DMS53 treated with DMSO at 0.1 percent for 48 hours (cell line): ENCODE measurements around the gene SYNE1.

Experiments used
- DNase-seq: peaks from one replicate; lab custom pipeline; 2025; ENCODE audit not compliant: unreplicated experiment; lab: John Stamatoyannopoulos, UW

The SYNE1 gene

GRCh38 chr6:152293404-152293803 is 343.8 kb downstream of the SYNE1 start:
- peak; percentile 38 for DNase-seq

- no peak for DNase-seq
Observed at GRCh38 chr6:152292555-152292954, 344.6 kb downstream of the SYNE1 start.

- no peak for DNase-seq
Observed at GRCh38 chr6:152290693-152291092, 346.5 kb downstream of the SYNE1 start.

- peak; percentile 83 for DNase-seq
Observed at GRCh38 chr6:152277826-152278329, 359.3 kb downstream of the SYNE1 start.

- DNase-seq, result no peak
Observed at GRCh38 chr6:152273638-152274037, 363.5 kb downstream of the SYNE1 start.

- no peak for DNase-seq
Observed at GRCh38 chr6:152273002-152273401, 364.2 kb downstream of the SYNE1 start.

- no peak for DNase-seq
Observed at GRCh38 chr6:152272486-152272885, 364.7 kb downstream of the SYNE1 start.

GRCh38 chr6:152271776-152272464 is 365.2 kb downstream of the SYNE1 start:
- DNase-seq, result no peak

GRCh38 chr6:152270301-152270925 is 366.7 kb downstream of the SYNE1 start:
- no peak for DNase-seq

- DNase-seq, result no peak
Observed at GRCh38 chr6:152268846-152269442, 368.2 kb downstream of the SYNE1 start.

- peak; percentile 46 for DNase-seq
Observed at GRCh38 chr6:152267967-152268845, 369.0 kb downstream of the SYNE1 start.

GRCh38 chr6:152265651-152266050 is 371.5 kb downstream of the SYNE1 start:
- no peak for DNase-seq

GRCh38 chr6:152263582-152263981 is 373.6 kb downstream of the SYNE1 start:
- no peak for DNase-seq

GRCh38 chr6:152261179-152261578 is 376.0 kb downstream of the SYNE1 start:
- no peak for DNase-seq

- DNase-seq, result no peak
Observed at GRCh38 chr6:152259234-152259633, 377.9 kb downstream of the SYNE1 start.

GRCh38 chr6:152257581-152257980 is 379.6 kb downstream of the SYNE1 start:
- DNase-seq, result no peak

- no peak for DNase-seq
Observed at GRCh38 chr6:152250127-152250526, 387.0 kb downstream of the SYNE1 start.

GRCh38 chr6:152248980-152249379 is 388.2 kb downstream of the SYNE1 start:
- DNase-seq, result no peak

GRCh38 chr6:152246554-152247337 is 390.4 kb downstream of the SYNE1 start:
- no peak for DNase-seq

- no peak for DNase-seq
Observed at GRCh38 chr6:152244998-152245630, 392.0 kb downstream of the SYNE1 start.
